PC-3 (cell line): ENCODE results near the gene PDLIM1.

Experiments used
- CTCF ChIP-seq: fragments of 300-600 bp; sonication (generic); conservative IDR thresholded peaks from 2 replicates; pipeline ENCODE4 v1.5.1; 2017; ENCODE audit warnings: antibody characterized with exemption, low read depth, mild to moderate bottlenecking, low read length
- EZH2 ChIP-seq: fragments of 300-600 bp; sonication (generic); IDR thresholded peaks from one replicate; pipeline ENCODE4 v1.6.1; 2017; ENCODE audit warnings: antibody characterized with exemption, mild to moderate bottlenecking, low read length; ENCODE audit not compliant: unreplicated experiment

GRCh38 chr10:95284807-95285206, 6.0 kb downstream of the PDLIM1 start:
- TF ChIP-seq CTCF (no peak), EZH2 (no peak)
